Mesenteric fat pad (tissue), 1 donor: ENCODE results near the gene ITPR3. TPM values are rescaled to one million over a fixed set of nuclear protein-coding genes. Genes with fewer than 3 reads are reported as not detected.

Experiments
- DNase-seq: peaks from one replicate; pipeline ENCODE4 v3.0.0-alpha.2; 2020; ENCODE audit warnings: low spot score
- total RNA-seq: library from RNA; stranded (reverse); fragmentation: NEBNext Ultra II Directional; extraction: Animal tissue kit (Norgen Biotek cat#: 25700); gene quantifications from one replicate; pipeline ENCODE4 v1.2.1, GENCODE V29; 2021
- donor health status: DM: yes; HTN: yes; CAD: no.

The ITPR3 gene
- total RNA-seq, 1 donor from 2014 or later = 18.5 TPM

- no peak for DNase-seq
Measured at GRCh38 chr6:33695451-33695887, 74.3 kb downstream of the ITPR3 start.

- no peak for DNase-seq
Measured at GRCh38 chr6:33696076-33696475, 75.0 kb downstream of the ITPR3 start.

GRCh38 chr6:33696548-33697518, 75.7 kb downstream of the ITPR3 start:
- no peak for DNase-seq

- DNase-seq = no peak
Measured at GRCh38 chr6:33697845-33698244, 76.7 kb downstream of the ITPR3 start.

- DNase-seq = no peak
Measured at GRCh38 chr6:33698494-33698893, 77.4 kb downstream of the ITPR3 start.

GRCh38 chr6:33699131-33699530, 78.0 kb downstream of the ITPR3 start:
- no peak for DNase-seq

GRCh38 chr6:33699739-33700138, 78.6 kb downstream of the ITPR3 start:
- no peak for DNase-seq

- DNase-seq = no peak
Measured at GRCh38 chr6:33700391-33701050, 79.4 kb downstream of the ITPR3 start.

GRCh38 chr6:33702345-33702977, 81.3 kb downstream of the ITPR3 start:
- no peak for DNase-seq

- no peak for DNase-seq
Measured at GRCh38 chr6:33704215-33705066, 83.3 kb downstream of the ITPR3 start.

GRCh38 chr6:33705268-33705885, 84.3 kb downstream of the ITPR3 start:
- no peak for DNase-seq

GRCh38 chr6:33705955-33706725, 85.0 kb downstream of the ITPR3 start:
- DNase-seq = no peak

- DNase-seq = no peak
Measured at GRCh38 chr6:33707771-33708170, 86.6 kb downstream of the ITPR3 start.

- no peak for DNase-seq
Measured at GRCh38 chr6:33708516-33709204, 87.5 kb downstream of the ITPR3 start.

GRCh38 chr6:33709605-33710295, 88.6 kb downstream of the ITPR3 start:
- no peak for DNase-seq

GRCh38 chr6:33710296-33711121, 89.4 kb downstream of the ITPR3 start:
- no peak for DNase-seq
